Measurements from ENCODE around the gene EMC6. TPM values are rescaled to one million over a fixed set of nuclear protein-coding genes. Genes with fewer than 3 reads are reported as not detected.

The EMC6 gene
- total RNA-seq, 1 donor from 2014 or later = 24.1 TPM

DNA sequence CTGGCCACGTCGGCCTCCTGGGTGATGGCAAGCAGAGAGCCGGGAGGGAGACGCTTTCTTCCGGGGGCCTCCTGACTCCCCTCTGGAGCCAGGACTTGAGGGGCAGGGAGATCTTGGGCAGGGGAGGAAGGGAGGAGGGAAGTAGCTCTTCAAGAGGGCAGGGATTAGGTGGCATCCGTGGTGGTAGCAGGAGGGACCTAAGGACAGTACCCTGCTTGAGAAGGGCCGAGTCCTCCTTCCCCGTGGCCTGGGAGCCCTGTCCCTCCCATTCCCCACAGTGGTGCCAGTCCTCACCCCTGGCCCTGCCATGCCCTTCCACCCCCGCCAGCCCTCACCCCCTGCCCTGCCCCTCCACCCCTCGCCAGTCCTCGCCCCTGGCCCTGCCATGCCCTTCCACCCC is 12.8 kb upstream of the EMC6 start:
- DNase-seq (ENCODE audit: extremely low read depth, low read depth, low spot score) = no peak

DNA sequence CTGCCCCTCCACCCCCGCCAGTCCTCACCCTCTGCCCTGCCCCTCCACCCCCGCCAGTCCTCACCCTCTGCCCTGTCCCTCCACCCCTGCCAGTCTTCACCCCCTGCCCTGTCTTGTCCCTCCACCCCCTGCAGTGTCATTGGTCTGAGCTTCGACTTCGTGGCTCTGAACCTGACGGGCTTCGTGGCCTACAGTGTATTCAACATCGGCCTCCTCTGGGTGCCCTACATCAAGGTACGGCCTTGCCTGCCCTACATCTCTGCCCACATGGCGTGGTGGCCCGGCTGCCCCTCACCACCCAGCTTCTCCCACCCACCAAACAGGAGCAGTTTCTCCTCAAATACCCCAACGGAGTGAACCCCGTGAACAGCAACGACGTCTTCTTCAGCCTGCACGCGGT is 12.3 kb upstream of the EMC6 start:
- no peak for DNase-seq (ENCODE audit: extremely low read depth, low read depth, low spot score)

DNA sequence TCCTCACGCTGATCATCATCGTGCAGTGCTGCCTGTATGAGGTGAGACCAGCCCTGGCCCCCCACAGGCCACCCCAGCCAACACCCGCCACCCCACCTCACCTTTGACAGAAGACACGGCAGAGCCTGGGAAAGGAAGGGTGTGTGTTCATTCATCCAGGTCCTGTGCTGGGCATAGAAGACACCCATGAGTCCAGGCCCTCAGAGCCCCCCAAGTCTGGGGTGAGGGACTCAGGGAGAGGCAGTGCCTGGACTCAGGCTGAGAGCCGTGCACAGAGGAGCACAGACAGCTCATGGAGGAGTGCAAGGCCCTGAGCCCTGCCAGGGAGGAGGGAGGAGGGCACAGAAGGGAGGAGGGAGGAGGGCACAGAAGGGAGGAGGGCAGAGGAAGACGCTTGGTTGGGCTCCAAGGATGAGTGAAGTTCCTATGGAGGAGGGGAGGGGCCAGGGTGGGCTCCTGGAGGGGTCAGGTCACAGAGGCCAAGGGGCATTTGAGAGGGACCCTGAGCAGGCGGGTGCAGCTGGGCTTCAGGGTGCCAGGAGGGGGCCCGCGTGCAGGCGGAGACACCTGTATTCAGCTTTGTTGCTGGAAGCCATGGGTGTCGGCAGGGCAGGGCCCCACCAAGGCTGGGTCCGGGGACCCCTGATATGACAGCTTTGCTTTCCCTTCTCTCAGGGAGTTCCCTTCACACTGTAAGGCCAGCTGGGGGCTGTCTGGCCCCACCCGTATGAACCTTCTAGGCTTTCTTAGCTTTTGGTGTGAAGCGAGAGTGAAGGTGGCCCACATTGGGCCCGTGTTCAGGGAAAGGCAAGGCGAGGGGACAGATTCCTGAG is 11.6 kb upstream of the EMC6 start:
- no peak for DNase-seq (ENCODE audit: extremely low read depth, low read depth, low spot score)

DNA sequence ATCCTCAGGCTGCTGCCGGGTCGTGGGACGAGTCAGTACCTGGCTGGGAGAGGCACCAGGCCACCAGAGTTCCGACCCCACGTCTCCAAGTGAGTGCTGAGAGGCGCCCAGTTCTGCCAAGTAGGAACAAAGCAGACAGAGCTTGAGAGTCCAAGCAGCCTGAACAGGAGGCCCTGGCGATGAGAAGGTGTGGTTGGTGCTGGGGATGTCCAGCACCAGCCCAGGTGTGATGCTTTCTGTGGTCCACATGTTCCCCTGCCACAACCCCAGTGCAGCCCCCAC is 11.1 kb upstream of the EMC6 start:
- no peak for DNase-seq (ENCODE audit: extremely low read depth, low read depth, low spot score)

DNA sequence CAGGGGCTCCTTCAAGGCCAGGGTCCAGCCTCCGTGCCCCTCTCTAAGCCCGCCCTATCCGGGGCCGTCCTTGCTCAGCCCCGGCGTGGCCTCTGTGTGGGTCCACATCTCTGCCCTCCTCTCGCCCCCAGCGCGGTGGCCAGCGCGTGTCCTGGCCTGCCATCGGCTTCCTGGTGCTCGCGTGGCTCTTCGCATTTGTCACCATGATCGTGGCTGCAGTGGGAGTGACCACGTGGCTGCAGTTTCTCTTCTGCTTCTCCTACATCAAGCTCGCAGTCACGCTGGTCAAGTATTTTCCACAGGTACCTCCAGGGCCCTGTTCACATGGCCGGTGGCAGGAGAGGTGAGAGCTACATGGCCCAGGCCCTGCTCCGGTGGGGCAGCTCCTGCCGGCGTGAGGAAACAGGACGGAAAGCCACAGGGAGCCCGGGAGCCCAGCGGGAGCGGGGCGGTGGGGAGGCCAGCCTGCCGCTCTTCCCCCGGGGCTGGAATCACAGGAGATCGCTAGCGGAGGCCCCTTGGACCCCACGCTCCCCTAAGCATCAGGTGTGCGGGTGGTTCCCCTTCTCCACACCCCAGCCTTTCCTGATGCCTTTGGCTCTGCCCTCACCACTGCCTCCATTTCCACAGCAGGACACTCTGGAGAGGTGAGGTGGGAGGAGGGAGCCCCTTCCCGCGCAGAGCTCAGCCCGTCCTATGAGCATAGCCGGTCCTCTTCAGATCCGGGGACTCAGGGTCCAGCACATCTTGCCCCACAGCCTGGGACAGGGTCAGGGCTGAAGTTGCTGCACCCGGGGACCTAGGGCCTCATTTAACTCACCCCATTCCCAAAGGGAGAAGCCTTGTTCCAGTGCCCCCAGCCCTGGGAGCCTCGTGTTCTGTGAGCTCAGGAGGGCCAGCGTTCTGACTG is 10.5 kb upstream of the EMC6 start:
- no peak for DNase-seq (ENCODE audit: extremely low read depth, low read depth, low spot score)

DNA sequence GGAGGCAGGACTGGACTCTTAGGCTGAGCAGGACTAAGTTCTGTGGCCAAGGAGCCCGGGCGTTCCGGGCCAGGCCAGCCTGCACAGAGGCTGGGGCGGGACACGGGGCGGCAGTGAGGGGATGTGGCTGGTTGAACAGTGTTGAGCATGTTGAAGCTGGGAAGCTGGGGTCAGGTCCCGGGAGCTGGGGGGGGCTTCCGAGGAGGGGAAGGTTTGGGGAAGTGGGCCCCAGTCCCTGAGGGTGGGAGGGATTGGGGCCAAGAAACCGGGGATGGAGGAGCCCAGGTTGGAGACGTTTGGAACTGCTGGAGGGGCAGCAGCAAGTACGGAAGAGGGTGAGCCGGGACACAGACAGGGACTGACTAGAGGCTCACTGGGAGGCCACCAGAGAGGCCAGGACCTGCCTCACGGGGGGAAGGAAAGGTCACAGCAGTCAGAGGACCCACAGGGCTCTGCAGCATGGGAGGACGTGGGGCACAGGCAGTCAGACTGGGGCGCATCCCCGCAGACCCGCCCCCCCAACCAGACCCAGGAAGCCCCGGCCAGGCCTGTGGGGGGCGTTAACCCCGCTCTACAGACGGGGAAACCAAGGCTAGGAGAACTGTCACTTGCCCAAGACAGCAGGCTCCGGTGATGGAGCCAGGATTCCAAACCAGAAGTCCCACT is 9.7 kb upstream of the EMC6 start:
- no peak for DNase-seq (ENCODE audit: extremely low read depth, low read depth, low spot score)

DNA sequence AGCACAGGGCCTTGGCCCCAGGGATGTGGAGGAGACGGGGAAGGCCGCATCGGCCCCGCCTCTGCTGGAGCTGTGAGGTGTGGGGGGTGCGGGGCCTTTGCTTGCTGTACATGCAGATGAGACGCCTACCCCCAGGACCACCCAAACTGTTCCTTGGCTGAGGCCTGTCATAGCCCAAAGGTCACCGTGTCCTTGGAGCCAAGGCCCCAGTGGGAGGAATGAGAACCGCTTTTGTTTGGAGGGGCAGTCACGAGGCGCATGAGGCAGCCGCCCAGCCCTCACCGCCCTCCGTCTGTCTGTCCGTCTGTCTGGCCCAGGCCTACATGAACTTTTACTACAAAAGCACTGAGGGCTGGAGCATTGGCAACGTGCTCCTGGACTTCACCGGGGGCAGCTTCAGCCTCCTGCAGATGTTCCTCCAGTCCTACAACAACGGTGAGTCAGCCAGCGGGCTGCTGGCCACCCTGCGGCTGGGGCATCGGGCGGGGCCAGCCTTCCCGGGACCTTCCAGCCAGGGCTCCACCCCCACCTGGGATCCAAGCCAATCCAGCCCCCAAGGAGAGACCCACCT is 9.0 kb upstream of the EMC6 start:
- no peak for DNase-seq (ENCODE audit: extremely low read depth, low read depth, low spot score)

DNA sequence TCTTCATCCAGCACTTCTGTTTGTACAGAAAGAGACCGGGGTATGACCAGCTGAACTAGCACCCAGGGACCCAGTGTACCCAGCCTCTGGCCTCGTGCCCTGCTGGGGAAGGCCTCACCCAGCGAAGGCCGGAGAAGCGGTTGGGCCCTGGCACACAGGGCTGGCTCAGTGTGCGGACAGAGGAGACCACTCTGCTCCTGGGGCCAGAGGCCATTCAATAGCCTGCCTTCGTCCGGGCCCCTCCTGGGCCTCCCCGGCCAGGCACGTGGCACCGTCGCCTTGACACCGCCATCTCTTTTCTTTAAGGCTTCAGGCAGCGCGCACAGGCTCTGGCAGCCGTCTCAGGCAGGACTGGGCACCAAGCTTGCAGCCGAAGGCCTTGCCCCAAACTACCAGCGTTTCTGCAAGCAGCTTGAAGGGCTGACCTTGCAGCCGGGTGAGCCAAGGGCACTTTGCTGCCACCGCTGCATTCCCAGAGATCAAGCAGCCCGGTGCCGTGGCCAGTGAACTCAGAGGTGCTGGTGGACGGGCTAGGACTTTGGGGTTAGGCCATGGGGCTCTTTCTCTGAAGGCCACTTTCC is 8.2 kb upstream of the EMC6 start:
- DNase-seq (ENCODE audit: extremely low read depth, low read depth, low spot score) = no peak

DNA sequence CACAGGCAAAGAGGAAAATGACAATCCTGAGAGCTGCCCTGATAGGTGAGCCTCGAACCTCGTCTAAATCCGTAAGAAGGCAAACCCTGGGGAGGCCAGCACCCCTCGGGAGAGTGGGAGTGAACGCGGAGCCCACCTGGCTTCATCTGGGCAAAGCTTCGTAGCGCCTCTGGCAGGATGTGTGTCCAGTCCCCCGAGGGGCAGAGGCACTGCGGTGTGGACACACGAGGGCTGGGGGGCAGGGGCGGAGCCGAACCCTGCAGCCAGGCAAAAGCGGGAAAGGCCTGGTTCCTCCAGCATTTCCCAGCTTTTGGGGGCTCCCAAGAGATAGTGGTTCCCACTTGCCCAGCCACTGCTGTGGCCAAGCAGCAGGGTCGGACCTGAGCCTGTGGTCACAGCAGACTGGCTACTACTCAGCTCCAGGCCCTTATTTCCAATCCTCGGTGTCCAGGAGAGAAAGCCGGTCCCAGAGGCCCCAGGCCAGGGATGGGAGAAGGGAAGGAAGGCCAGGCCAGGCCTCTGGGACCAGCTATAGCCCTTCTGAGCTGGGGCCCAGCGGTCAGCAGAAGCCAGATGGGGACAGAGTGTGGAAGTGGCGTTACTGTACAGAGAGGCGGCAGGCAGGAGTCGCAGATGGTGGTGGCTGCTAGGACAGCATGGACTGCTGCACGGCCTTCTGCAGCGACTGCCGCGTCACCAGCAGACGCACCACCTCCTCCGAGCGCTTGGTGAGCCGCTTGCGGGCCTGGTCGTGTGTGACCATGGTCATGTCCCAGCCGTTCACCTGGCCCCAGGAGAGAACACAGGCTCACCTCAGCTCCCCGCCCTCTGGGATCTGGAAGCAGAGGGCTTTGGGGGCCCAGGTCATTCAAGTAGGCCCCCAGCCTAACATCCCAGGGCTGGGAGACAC is 5.3 kb upstream of the EMC6 start:
- DNase-seq (ENCODE audit: extremely low read depth, low read depth, low spot score) = no peak

DNA sequence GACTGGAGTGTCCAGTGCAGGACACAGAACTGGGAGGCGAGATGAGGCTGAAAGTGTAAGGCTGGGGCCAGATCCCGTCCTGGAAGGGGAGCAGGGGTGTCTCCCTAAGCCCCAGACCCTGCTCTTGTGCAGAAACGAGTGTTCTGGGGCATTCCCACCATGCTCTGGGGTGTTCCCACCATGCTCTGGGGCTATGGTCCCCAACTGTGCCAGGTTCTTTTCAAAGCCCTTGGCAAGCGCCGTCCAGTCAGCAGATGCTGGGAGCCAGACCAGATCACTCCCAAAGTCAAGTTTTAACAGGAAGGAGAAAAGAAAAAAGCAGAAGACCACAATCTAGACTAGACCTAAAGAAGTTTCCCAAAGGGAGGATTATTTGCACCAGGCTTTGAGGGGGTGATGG is 2.8 kb upstream of the EMC6 start:
- DNase-seq (ENCODE audit: extremely low read depth, low read depth, low spot score) = no peak

DNA sequence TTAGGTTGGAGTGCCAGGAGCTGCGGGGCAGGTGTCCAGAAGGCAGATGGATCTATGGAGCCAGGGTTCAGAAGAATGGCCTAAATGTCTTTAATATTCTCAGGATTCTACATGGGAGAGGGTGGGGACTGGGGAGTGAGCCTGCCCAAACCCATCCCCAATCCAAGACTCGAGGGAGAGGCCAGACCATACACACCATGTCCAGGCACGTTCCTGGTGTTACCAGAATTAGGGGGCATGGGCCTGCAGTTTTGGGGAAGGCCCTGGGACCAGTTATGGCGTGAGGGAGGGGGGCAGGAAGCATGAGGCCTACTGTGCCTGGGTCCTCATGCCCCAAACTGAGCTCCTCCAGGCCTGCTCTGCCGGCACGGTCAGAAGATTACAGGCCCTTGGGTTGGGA is 2.1 kb upstream of the EMC6 start:
- DNase-seq (ENCODE audit: extremely low read depth, low read depth, low spot score) = no peak

DNA sequence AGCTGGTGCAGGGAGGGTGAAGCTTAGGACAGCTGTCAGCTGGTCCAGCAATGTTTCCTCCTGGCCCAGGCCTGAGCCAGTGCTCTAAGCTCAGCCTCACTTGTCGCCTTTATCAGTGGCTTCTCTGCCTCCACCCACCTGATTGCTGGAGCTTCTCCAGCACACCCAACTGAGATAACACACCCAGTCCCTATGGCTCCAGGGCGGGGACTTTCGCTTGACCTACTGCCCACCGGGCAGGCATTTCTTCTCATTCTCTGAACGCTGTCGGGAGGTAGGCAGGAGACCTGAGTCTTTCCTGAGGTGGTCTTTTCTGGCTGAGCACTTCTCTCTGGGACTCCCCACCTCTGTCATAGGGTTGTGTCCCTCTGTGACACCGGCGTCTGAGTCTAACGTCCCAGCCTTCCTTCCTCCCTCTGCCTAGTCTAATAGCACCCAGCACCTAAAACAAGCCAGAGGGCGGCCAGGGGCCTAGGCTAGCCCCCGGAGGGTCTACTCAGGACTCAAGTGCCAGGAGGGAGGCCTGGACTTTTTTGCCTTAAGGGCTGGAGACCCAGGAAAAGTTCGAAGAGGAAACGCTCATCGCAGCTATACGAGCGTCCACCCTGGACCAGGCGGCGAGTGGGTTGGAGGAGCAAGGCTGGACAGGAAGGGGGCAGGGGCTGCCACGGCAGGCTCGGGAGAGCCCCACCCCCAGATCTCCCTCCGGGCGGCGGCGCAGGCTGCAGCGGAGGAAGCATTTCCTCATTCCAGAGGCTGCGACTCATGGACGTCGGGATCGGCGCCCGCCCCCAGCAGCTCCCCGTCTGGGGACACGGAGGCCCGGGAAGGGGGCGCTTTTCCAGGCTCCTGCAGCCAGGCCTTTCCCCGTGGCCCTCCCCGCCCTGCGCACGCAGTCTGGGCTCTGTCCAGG is 990 bp upstream of the EMC6 start:
- no peak for DNase-seq (ENCODE audit: extremely low read depth, low read depth, low spot score)

DNA sequence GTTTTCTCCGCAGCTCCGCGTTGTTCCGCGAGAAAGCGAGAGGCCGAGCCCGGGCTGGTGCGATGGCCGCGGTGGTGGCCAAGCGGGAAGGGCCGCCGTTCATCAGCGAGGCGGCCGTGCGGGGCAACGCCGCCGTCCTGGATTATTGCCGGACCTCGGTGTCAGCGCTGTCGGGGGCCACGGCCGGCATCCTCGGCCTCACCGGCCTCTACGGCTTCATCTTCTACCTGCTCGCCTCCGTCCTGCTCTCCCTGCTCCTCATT is 404 bp downstream of the EMC6 start:
- no peak for DNase-seq (ENCODE audit: extremely low read depth, low read depth, low spot score)

DNA sequence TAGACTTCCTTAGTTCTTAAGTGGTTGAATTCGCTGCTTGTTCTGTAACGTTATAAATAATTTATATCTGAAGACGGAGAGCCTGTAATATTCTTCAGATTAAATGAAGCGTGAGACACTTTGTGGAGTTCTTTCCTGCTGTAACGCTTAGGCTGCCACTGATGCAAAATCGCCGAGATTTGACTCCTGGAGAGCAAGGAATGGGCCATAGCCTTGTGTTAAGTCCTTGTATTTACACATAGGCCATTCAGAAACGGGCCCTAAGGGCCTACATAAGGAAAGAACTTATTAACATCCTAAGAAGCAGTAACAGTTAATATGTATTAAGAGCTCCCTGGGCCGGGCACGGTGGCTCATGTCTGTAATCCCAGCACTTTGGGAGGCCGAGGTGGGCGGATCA is 936 bp downstream of the EMC6 start:
- no peak for DNase-seq (ENCODE audit: extremely low read depth, low read depth, low spot score)

DNA sequence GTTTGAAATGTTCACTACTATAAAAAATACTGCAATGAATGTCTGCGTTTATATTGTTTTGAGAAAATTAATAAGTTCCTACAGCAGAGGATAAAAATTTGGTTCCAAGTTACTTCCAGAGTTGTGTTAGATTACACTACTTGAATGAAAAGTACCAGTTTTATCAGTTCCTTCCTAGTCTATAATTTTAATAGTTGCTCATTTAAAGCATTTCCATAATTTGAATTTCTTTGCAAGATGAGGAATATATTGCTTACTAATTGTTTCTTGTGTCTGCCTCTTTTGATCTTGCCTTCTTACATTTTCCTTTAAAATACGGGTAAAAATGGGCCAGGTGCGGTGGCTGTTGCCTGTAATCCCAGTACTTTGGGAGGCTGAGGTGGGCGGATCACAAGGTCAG is 4.0 kb downstream of the EMC6 start:
- no peak for DNase-seq (ENCODE audit: extremely low read depth, low read depth, low spot score)

DNA sequence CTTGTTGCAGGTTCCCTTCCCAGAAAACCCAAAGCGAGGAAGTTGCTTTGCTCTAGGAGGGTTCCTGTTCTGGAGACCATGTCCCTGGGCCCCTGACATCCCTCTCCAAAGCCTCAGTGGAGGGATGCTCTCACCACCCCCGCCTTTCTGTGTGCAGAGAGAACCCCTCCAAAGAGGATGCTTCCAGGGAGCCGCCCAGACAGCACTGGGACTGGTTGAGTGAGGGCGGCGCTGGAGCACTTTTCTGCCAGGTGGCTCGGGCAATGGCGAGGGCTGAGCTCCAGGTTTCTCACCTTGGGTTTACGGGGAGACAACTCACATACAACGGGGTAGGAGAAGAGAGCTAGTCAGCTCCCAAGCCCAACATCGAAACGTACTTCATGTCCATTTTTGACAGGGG is 7.3 kb downstream of the EMC6 start:
- no peak for DNase-seq (ENCODE audit: extremely low read depth, low read depth, low spot score)

DNA sequence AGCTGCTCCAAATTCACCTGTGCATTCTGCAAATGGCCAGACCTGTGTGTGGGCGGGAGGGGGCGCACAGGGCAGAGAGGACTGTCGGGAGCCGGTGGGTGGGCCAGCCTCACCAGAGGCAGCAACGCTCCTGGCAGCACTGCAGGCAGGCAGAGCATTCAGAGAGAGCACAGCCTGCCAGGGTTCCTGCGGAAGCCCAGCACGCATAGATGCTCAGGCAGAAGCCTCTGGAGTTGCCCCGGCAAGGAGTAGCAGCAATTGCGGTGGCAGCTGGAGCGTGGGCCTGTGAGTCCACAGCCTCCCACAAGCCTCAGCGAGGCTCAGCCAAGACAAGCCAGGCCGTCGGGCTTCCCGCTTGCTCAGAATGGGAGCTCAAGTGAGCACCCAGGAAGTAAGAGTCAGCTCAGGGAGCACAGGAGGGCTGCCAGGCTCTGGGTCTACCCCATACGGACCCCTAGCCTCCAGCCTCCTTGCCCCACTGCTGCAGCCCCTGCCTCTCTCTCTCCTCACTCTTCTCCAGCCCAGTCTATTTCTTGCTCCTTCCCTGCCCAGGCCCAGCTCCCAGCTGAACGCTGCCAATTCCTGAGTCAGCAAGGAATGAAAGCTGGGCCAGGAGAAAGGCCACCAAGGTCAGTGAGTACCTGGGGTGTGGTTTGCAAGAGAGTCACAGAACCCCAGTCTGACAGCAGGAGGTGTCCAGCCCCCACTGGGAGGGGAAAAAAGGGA is 9.6 kb downstream of the EMC6 start:
- DNase-seq (ENCODE audit: extremely low read depth, low read depth, low spot score) = no peak

DNA sequence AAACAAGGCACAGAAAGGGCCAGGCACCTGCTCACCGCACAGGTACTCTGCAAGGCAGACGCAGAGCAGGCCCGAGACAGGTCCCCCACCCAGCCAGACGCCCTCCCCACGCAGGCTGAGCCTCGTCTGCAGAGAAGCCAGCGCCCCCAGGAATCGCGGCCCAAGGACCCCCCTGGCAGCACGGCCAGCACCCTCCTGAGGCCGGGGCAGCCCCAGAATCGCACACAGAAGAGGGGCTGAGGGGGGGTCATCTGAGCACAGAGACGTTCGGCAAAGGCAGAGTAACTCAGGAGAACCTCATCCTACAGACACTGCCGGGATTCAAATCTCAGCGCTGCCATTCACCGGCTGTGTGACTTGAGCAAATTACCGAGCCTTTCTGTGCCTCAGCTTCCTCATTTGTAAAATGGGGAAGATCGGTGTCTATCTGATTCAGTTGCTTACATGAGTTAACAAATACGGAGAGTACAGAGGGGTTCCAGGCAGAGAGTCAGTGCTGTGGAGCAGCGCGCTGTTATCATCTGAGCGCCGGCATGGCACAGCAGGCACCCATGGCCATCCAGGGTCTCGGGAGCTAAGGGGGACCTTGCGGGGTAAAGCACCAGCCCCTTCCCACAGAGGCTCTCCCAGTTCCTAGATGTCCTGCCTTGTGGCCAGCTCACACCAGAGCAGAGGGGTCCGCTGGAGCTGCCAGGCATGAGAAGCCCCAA is 10.4 kb downstream of the EMC6 start:
- DNase-seq (ENCODE audit: extremely low read depth, low read depth, low spot score) = no peak

Measured in glomerular endothelial cell (primary cell).